Putamen (tissue), 1 donor: ENCODE measurements around the gene SHMT2.
A peak's percentile ranks its signal among the peaks of the same experiment; 100 is the strongest.
"Not testable (repeated sequence)": the region's sequence is repeated elsewhere in the genome, so short reads cannot be mapped to it uniquely, and the experiment has no call there.

Experiments
- DNase-seq: peaks from one replicate; pipeline ENCODE4 v3.0.0-alpha.2; 2016; ENCODE audit warnings: low spot score

The SHMT2 gene

GRCh38 chr12:57266681-57267080, 37.2 kb downstream of the SHMT2 start:
- DNase-seq, result no peak

GRCh38 chr12:57268264-57268663, 38.8 kb downstream of the SHMT2 start:
- no peak for DNase-seq

DNA sequence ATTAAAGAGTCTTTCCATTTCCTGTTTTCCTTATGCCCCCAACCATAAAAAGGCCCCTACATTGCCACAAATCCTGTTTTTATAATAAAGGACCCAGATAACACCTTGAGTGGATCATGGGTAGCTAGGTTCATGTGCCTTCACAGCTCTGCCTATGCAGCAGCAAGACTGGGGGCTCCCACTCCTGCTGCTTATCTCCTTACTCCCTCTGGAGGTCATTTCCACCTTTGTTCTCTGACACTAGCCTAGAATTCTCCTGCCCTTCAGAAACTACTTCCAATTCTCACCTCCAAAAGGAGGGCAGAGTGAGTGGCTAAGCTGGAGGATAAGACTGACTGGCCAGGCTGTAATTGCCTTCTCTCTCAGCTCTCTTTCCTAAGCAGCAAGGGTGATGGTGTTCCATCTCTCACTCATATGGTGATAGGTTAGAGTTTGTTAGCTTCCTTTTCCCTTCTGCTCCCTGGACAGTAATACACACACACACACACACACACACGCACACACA, 41.5 kb downstream of the SHMT2 start:
- no peak for DNase-seq

- DNase-seq, result no peak
Measured at GRCh38 chr12:57272337-57273151, 43.0 kb downstream of the SHMT2 start.

DNA sequence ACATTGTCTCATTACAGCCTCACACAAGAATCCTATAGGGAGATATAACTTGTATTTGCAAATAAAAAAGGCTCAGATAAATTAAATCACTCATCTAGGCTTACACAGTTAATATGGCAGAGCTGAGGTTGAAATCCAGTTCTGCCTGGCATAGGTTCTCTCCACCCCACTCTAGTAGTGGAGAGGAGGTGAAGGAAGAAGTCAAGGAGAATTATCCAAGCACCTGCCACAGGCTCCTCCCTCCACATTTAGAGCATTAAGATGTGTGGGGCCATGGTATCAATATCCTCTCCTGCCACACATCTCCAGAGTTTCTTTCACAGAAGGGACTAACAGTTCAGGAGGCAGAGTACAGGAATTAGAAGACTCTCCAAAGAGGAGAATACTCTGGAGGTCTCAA, 44.0 kb downstream of the SHMT2 start:
- DNase-seq, result no peak

- DNase-seq, result not testable (repeated sequence)
Measured at GRCh38 chr12:57276233-57276632, 46.7 kb downstream of the SHMT2 start.

DNA sequence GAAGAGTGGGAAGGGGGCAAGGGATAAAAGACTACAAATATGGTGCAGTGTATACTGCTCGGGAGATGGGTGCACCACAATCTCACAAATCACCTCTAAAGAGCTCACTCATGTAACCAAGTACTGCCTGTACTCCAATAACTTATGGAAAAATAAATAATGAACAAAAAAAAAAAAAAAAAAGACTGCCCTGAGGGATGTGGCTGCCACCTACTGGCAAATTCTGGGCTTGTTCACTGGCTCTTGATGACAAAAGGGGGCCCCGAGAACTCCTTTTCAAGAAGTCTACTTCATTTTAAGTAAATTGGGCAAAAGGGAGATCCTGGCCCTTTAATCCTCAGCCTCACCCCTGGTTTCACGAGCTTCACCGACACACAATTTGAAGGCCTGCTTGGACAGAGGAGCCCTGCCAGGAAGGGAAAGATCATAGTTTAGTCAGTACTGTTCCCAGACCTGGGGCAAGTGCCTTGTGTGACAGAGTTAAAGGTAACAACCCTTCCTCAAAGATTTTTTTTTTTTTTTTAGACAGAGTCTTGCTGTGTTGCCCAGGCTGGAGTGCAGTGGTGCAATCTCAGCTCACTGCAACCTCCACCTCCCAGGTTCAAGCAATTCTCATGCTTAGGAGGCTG, 47.5 kb downstream of the SHMT2 start:
- DNase-seq, result no peak

GRCh38 chr12:57278465-57279381, 49.2 kb downstream of the SHMT2 start:
- DNase-seq, result no peak

DNA sequence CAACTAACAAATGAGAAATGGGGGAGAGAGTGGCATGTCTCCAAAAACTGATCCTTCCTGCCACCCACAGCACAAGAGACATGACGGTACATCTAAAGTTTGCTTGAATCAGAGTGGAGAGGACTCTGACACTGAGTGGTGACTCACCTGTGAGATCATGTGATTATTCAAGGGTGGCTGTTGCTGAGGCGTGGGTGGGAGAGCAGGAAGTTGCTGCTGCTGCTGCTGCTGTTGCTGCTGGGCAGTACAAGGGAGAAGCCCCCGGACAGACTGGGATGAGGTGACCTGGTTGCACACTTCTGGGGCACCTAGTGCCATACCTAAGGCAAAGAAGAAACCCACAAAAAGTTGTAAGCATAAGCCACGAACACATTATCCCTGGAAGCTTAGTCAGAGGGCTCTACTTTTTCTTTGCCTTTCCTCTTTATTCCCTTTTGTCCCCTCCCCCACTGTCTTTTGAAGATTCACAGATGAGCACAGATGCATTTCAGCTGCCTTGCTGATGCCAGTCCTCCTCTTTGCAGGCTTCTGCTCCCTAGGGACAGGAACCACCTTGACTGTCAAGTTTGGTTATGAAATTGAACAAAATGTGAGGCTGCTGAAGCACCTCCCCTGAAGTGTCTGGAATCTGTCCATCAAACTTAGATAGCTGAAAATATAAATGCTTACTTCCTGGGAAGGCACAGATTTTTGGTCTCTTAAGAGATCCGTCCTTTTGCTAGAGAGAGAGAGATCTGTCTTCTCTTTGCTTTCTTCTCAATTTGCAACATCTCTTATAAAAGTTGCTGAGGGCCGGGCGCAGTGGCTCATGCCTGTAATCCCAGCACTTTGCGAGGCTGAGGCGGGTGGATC, 50.9 kb downstream of the SHMT2 start:
- DNase-seq, result peak; percentile 83

- DNase-seq, result not testable (repeated sequence)
Measured at GRCh38 chr12:57282073-57282472, 52.6 kb downstream of the SHMT2 start.
